ENCODE measurements around the gene NOVA2.

NOVA2 gene

GRCh38 chr19:45885556-45886426 lies 87.9 kb downstream of the NOVA2 start, which contains the start of gene IRF2BP1:
TSS of gene IRF2BP1 (minus strand) at chr19:45886141. CDS start at chr19:45885774, 367 bp downstream.
- POLR2A ChIA-PET (ENCODE audit: low non-redundant PET) = interaction anchor here (0.7 to 0.8 kb wide), 2 partner anchors 17 to 61 kb away, joined by 3 read pairs; partner anchors contain the start of gene MYPOP

GRCh38 chr19:45884682-45885555 lies 88.7 kb downstream of the NOVA2 start:
- POLR2A ChIA-PET (ENCODE audit: low non-redundant PET) = interaction anchor here (0.6 kb wide), 1 partner anchor 66 kb away, joined by 5 read pairs; no protein-coding TSS in a partner anchor
- CTCF ChIA-PET = interaction anchor here (0.7 to 1.1 kb wide), 6 partner anchors 20 to 552 kb away, joined by 3 to 5 read pairs (median 3); no protein-coding TSS in a partner anchor
- no peak for DNase-seq (ENCODE audit: low spot score)
- H3K27ac ChIP-seq = peak overlapping the region; percentile 93
- TF ChIP-seq, protein P1, sequence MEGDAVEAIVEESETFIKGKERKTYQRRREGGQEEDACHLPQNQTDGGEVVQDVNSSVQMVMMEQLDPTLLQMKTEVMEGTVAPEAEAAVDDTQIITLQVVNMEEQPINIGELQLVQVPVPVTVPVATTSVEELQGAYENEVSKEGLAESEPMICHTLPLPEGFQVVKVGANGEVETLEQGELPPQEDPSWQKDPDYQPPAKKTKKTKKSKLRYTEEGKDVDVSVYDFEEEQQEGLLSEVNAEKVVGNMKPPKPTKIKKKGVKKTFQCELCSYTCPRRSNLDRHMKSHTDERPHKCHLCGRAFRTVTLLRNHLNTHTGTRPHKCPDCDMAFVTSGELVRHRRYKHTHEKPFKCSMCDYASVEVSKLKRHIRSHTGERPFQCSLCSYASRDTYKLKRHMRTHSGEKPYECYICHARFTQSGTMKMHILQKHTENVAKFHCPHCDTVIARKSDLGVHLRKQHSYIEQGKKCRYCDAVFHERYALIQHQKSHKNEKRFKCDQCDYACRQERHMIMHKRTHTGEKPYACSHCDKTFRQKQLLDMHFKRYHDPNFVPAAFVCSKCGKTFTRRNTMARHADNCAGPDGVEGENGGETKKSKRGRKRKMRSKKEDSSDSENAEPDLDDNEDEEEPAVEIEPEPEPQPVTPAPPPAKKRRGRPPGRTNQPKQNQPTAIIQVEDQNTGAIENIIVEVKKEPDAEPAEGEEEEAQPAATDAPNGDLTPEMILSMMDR (conservative IDR thresholded peaks at IDR 0.05; ENCODE audit: low read depth) = no peak

More at GRCh38 chr19:45885556-45886426, 87.9 kb downstream of the NOVA2 start, which contains the start of gene IRF2BP1:
- CTCF ChIA-PET = interaction anchor here (0.6 to 1.1 kb wide), 6 partner anchors 68 to 1302 kb away, joined by 3 to 5 read pairs (median 4); no protein-coding TSS in a partner anchor
- TF ChIP-seq, protein P1 (conservative IDR thresholded peaks at IDR 0.05; ENCODE audit: low read depth) = no peak
- H3K27ac ChIP-seq = peak within 1 kb of the TSS; percentile 93
- DNase-seq (ENCODE audit: low spot score) = peak; percentile 91

GRCh38 chr19:45883881-45884681 lies 89.6 kb downstream of the NOVA2 start:
- DNase-seq (ENCODE audit: low spot score) = no peak
- CTCF ChIA-PET = interaction anchor here (0.7 to 1.1 kb wide), 3 partner anchors 19 to 66 kb away, joined by 3 to 5 read pairs (median 3); no protein-coding TSS in a partner anchor
- peak overlapping the region; percentile 93 for H3K27ac ChIP-seq
- TF ChIP-seq, protein P1 (conservative IDR thresholded peaks at IDR 0.05; ENCODE audit: low read depth) = no peak
- POLR2A ChIA-PET (ENCODE audit: low non-redundant PET) = interaction anchor here (0.6 kb wide), 1 partner anchor 66 kb away, joined by 5 read pairs; no protein-coding TSS in a partner anchor

All from RWPE1 (cell line).